ENCODE results near the gene TBX18. TPM values are rescaled to one million over a fixed set of nuclear protein-coding genes. Genes with fewer than 3 reads are reported as not detected.

Gene TBX18
- total RNA-seq, 2 experiments from 2014 or later = not detected

GRCh38 chr6:84648444-84648843 lies 116.0 kb downstream of the TBX18 start:
- ATAC-seq = no peak
- H3K27ac Mint-ChIP-seq = no peak overlapping the region
- H3K36me3 Mint-ChIP-seq (ENCODE audit: low read depth) = no peaks in the 10 kb centered on the region
- no peaks in the 10 kb centered on the region for H3K9me3 Mint-ChIP-seq (ENCODE audit: insufficient read depth)
- CTCF ChIA-PET = no interaction called here
- POLR2A ChIA-PET = no interaction called here
- no peak overlapping the region for H3K4me3 Mint-ChIP-seq
- H3K4me1 Mint-ChIP-seq (ENCODE audit: low read depth) = no peaks in the 10 kb centered on the region
- H3K27me3 Mint-ChIP-seq (ENCODE audit: low read depth) = peaks cover 3% of the 10 kb centered on the region
- no peak for DNase-seq

GRCh38 chr6:84645563-84646266 lies 118.7 kb downstream of the TBX18 start:
- H3K27ac Mint-ChIP-seq = no peak overlapping the region
- no peaks in the 10 kb centered on the region for H3K9me3 Mint-ChIP-seq (ENCODE audit: insufficient read depth)
- POLR2A ChIA-PET = no interaction called here
- DNase-seq (no peak), ATAC-seq (no peak)
- peaks cover 3% of the 10 kb centered on the region for H3K27me3 Mint-ChIP-seq (ENCODE audit: low read depth)
- CTCF ChIA-PET = interaction anchor here (1.3 kb wide), 1 partner anchor 18 kb away, joined by 3 read pairs; no protein-coding TSS in a partner anchor
- no peaks in the 10 kb centered on the region for H3K36me3 Mint-ChIP-seq (ENCODE audit: low read depth)
- H3K4me1 Mint-ChIP-seq (ENCODE audit: low read depth) = no peaks in the 10 kb centered on the region
- no peak overlapping the region for H3K4me3 Mint-ChIP-seq

- Mint-ChIP-seq H3K9me3 (ENCODE audit: insufficient read depth) (no peaks in the 10 kb centered on the region), H3K4me1 (ENCODE audit: low read depth) (no peaks in the 10 kb centered on the region), H3K27ac (no peak overlapping the region), H3K4me3 (no peak overlapping the region), H3K36me3 (ENCODE audit: low read depth) (no peaks in the 10 kb centered on the region), H3K27me3 (ENCODE audit: low read depth) (peaks cover 3% of the 10 kb centered on the region)
- ChIA-PET CTCF (interaction anchor here (1.3 kb wide), 1 partner anchor 19 kb away, joined by 3 read pairs; no protein-coding TSS in a partner anchor), POLR2A (no interaction called here)
- ATAC-seq (no peak), DNase-seq (no peak)
Measured at GRCh38 chr6:84645000-84645399, 119.4 kb downstream of the TBX18 start.

- no peak overlapping the region for H3K4me3 Mint-ChIP-seq
- ChIA-PET CTCF (no interaction called here), POLR2A (no interaction called here)
- DNase-seq (no peak), ATAC-seq (no peak)
- no peak overlapping the region for H3K27ac Mint-ChIP-seq
- H3K9me3 Mint-ChIP-seq (ENCODE audit: insufficient read depth) = no peaks in the 10 kb centered on the region
- no peaks in the 10 kb centered on the region for H3K4me1 Mint-ChIP-seq (ENCODE audit: low read depth)
- no peaks in the 10 kb centered on the region for H3K36me3 Mint-ChIP-seq (ENCODE audit: low read depth)
- H3K27me3 Mint-ChIP-seq (ENCODE audit: low read depth) = peaks cover 3% of the 10 kb centered on the region
Measured at GRCh38 chr6:84643778-84644177, 120.6 kb downstream of the TBX18 start.

- DNase-seq (no peak), ATAC-seq (no peak)
- Mint-ChIP-seq H3K9me3 (ENCODE audit: insufficient read depth) (no peaks in the 10 kb centered on the region), H3K27me3 (ENCODE audit: low read depth) (peaks cover 3% of the 10 kb centered on the region), H3K36me3 (ENCODE audit: low read depth) (no peaks in the 10 kb centered on the region), H3K4me1 (ENCODE audit: low read depth) (no peaks in the 10 kb centered on the region), H3K4me3 (no peak overlapping the region), H3K27ac (no peak overlapping the region)
- ChIA-PET CTCF (no interaction called here), POLR2A (no interaction called here)
Measured at GRCh38 chr6:84641076-84641475, 123.3 kb downstream of the TBX18 start.

GRCh38 chr6:84639396-84639795 lies 125.0 kb downstream of the TBX18 start:
- no peak overlapping the region for H3K4me3 Mint-ChIP-seq
- ChIA-PET POLR2A (no interaction called here), CTCF (no interaction called here)
- peaks cover 3% of the 10 kb centered on the region for H3K27me3 Mint-ChIP-seq (ENCODE audit: low read depth)
- no peak overlapping the region for H3K27ac Mint-ChIP-seq
- H3K9me3 Mint-ChIP-seq (ENCODE audit: insufficient read depth) = no peaks in the 10 kb centered on the region
- DNase-seq = no peak
- H3K36me3 Mint-ChIP-seq (ENCODE audit: low read depth) = no peaks in the 10 kb centered on the region
- no peaks in the 10 kb centered on the region for H3K4me1 Mint-ChIP-seq (ENCODE audit: low read depth)
- ATAC-seq = no peak

GRCh38 chr6:84638286-84638685 lies 126.1 kb downstream of the TBX18 start:
- H3K27me3 Mint-ChIP-seq (ENCODE audit: low read depth) = no peaks in the 10 kb centered on the region
- ATAC-seq (no peak), DNase-seq (no peak)
- no peaks in the 10 kb centered on the region for H3K9me3 Mint-ChIP-seq (ENCODE audit: insufficient read depth)
- H3K27ac Mint-ChIP-seq = no peak overlapping the region
- POLR2A ChIA-PET = no interaction called here
- H3K36me3 Mint-ChIP-seq (ENCODE audit: low read depth) = no peaks in the 10 kb centered on the region
- H3K4me3 Mint-ChIP-seq = no peak overlapping the region
- no peaks in the 10 kb centered on the region for H3K4me1 Mint-ChIP-seq (ENCODE audit: low read depth)
- CTCF ChIA-PET = no interaction called here

Measured in activated CD8-positive, alpha-beta T cell treated with anti-CD3 and anti-CD28 coated beads, Interleukin-2, amount 10 ng/mL, durations not matched to agents 7 days and 5 days (primary cell).